ENCODE data around the gene AFP. TPM values are rescaled to one million over a fixed set of nuclear protein-coding genes. Genes with fewer than 3 reads are reported as not detected.

The AFP gene
- total and polyA plus RNA-seq, 5 donors from 2014 or later: not detected

- Histone ChIP-seq H3K4me3 (ENCODE audit: low read depth, low read length) (no peak overlapping the region), H3K4me1 (ENCODE audit: control insufficient read depth, insufficient read depth, low read length, poor library complexity, severe bottlenecking) (no peaks in the 10 kb centered on the region), H3K36me3 (ENCODE audit: control insufficient read depth, insufficient read depth, low read length) (no peaks in the 10 kb centered on the region), H3K9me3 (ENCODE audit: control insufficient read depth in 2 of 2, low read length in 2 of 2) (no peaks in the 10 kb centered on the region), H3K27me3 (ENCODE audit: control insufficient read depth, insufficient read depth, low read length) (no peaks in the 10 kb centered on the region), H3K27ac (ENCODE audit: insufficient read depth, low read length, poor library complexity, severe bottlenecking) (no peak overlapping the region)
- Mint-ChIP-seq H3K4me3 (no peak overlapping the region), H3K36me3 (no peaks in the 10 kb centered on the region), H3K27me3 (no peaks in the 10 kb centered on the region), H3K27ac (no peak overlapping the region), H3K9me3 (no peaks in the 10 kb centered on the region), H3K4me1 (no peaks in the 10 kb centered on the region)
- ATAC-seq (ENCODE audit: low read depth in 2 of 2) (no peak), DNase-seq (no peak)
Measured at GRCh38 chr4:73416423-73417087, 19.5 kb upstream of the AFP start.

GRCh38 chr4:73417342-73417741, 18.7 kb upstream of the AFP start:
- Histone ChIP-seq H3K4me3 (ENCODE audit: low read depth, low read length) (no peak overlapping the region), H3K9me3 (ENCODE audit: control insufficient read depth in 2 of 2, low read length in 2 of 2) (no peaks in the 10 kb centered on the region), H3K27ac (ENCODE audit: insufficient read depth, low read length, poor library complexity, severe bottlenecking) (no peak overlapping the region), H3K36me3 (ENCODE audit: control insufficient read depth, insufficient read depth, low read length) (no peaks in the 10 kb centered on the region), H3K27me3 (ENCODE audit: control insufficient read depth, insufficient read depth, low read length) (no peaks in the 10 kb centered on the region), H3K4me1 (ENCODE audit: control insufficient read depth, insufficient read depth, low read length, poor library complexity, severe bottlenecking) (no peaks in the 10 kb centered on the region)
- no peaks in the 10 kb centered on the region for H3K4me1 Mint-ChIP-seq
- H3K27me3 Mint-ChIP-seq: no peaks in the 10 kb centered on the region
- DNase-seq (no peak), ATAC-seq (ENCODE audit: low read depth in 2 of 2) (no peak)
- no peak overlapping the region for H3K27ac Mint-ChIP-seq
- H3K4me3 Mint-ChIP-seq: no peak overlapping the region
- no peaks in the 10 kb centered on the region for H3K36me3 Mint-ChIP-seq
- H3K9me3 Mint-ChIP-seq: no peaks in the 10 kb centered on the region

GRCh38 chr4:73417973-73418372, 18.0 kb upstream of the AFP start:
- H3K36me3 Mint-ChIP-seq: no peaks in the 10 kb centered on the region
- Histone ChIP-seq H3K9me3 (ENCODE audit: control insufficient read depth in 2 of 2, low read length in 2 of 2) (no peaks in the 10 kb centered on the region), H3K27me3 (ENCODE audit: control insufficient read depth, insufficient read depth, low read length) (no peaks in the 10 kb centered on the region), H3K36me3 (ENCODE audit: control insufficient read depth, insufficient read depth, low read length) (no peaks in the 10 kb centered on the region), H3K27ac (ENCODE audit: insufficient read depth, low read length, poor library complexity, severe bottlenecking) (no peak overlapping the region), H3K4me3 (ENCODE audit: low read depth, low read length) (no peak overlapping the region), H3K4me1 (ENCODE audit: control insufficient read depth, insufficient read depth, low read length, poor library complexity, severe bottlenecking) (no peaks in the 10 kb centered on the region)
- DNase-seq: no peak
- ATAC-seq (ENCODE audit: low read depth in 2 of 2): no peak
- no peak overlapping the region for H3K4me3 Mint-ChIP-seq
- H3K9me3 Mint-ChIP-seq: peaks cover 0 to 2% (median 0%) of the 10 kb centered on the region in 7 donors
- H3K27ac Mint-ChIP-seq: no peak overlapping the region
- no peaks in the 10 kb centered on the region for H3K27me3 Mint-ChIP-seq
- no peaks in the 10 kb centered on the region for H3K4me1 Mint-ChIP-seq

- H3K36me3 Mint-ChIP-seq: no peaks in the 10 kb centered on the region
Measured at GRCh38 chr4:73418677-73419076, 17.3 kb upstream of the AFP start.

GRCh38 chr4:73419106-73420038, 16.6 kb upstream of the AFP start:
- Histone ChIP-seq H3K4me3 (ENCODE audit: low read depth, low read length) (no peak overlapping the region), H3K9me3 (ENCODE audit: control insufficient read depth in 2 of 2, low read length in 2 of 2) (no peaks in the 10 kb centered on the region), H3K36me3 (ENCODE audit: control insufficient read depth, insufficient read depth, low read length) (no peaks in the 10 kb centered on the region), H3K27ac (ENCODE audit: insufficient read depth, low read length, poor library complexity, severe bottlenecking) (no peak overlapping the region), H3K4me1 (ENCODE audit: control insufficient read depth, insufficient read depth, low read length, poor library complexity, severe bottlenecking) (no peaks in the 10 kb centered on the region), H3K27me3 (ENCODE audit: control insufficient read depth, insufficient read depth, low read length) (no peaks in the 10 kb centered on the region)
- H3K27me3 Mint-ChIP-seq: no peaks in the 10 kb centered on the region
- ATAC-seq (ENCODE audit: low read depth in 2 of 2) (no peak), DNase-seq (no peak)
- peak overlapping the region in 1 of 4 donors; percentile 58 for H3K4me3 Mint-ChIP-seq
- no peaks in the 10 kb centered on the region for H3K36me3 Mint-ChIP-seq
- H3K4me1 Mint-ChIP-seq: no peaks in the 10 kb centered on the region
- no peak overlapping the region for H3K27ac Mint-ChIP-seq
- peaks cover 0 to 2% (median 0%) of the 10 kb centered on the region in 7 donors for H3K9me3 Mint-ChIP-seq

More at GRCh38 chr4:73418677-73419076, 17.3 kb upstream of the AFP start:
- H3K4me3 Mint-ChIP-seq: no peak overlapping the region
- H3K36me3 ChIP-seq (ENCODE audit: control insufficient read depth, insufficient read depth, low read length): no peaks in the 10 kb centered on the region
- no peaks in the 10 kb centered on the region for H3K27me3 ChIP-seq (ENCODE audit: control insufficient read depth, insufficient read depth, low read length)
- no peak overlapping the region for H3K4me3 ChIP-seq (ENCODE audit: low read depth, low read length)
- H3K4me1 Mint-ChIP-seq: no peaks in the 10 kb centered on the region
- H3K27ac Mint-ChIP-seq: no peak overlapping the region
- peaks cover 0 to 2% (median 0%) of the 10 kb centered on the region in 7 donors for H3K9me3 Mint-ChIP-seq
- no peak overlapping the region for H3K27ac ChIP-seq (ENCODE audit: insufficient read depth, low read length, poor library complexity, severe bottlenecking)
- H3K27me3 Mint-ChIP-seq: no peaks in the 10 kb centered on the region
- DNase-seq (no peak), ATAC-seq (ENCODE audit: low read depth in 2 of 2) (no peak)
- no peaks in the 10 kb centered on the region for H3K4me1 ChIP-seq (ENCODE audit: control insufficient read depth, insufficient read depth, low read length, poor library complexity, severe bottlenecking)
- no peaks in the 10 kb centered on the region for H3K9me3 ChIP-seq (ENCODE audit: control insufficient read depth in 2 of 2, low read length in 2 of 2)

- Mint-ChIP-seq H3K4me3 (no peak overlapping the region), H3K4me1 (no peaks in the 10 kb centered on the region), H3K27ac (no peak overlapping the region), H3K9me3 (peaks cover 0 to 2% (median 0%) of the 10 kb centered on the region in 7 donors), H3K27me3 (no peaks in the 10 kb centered on the region), H3K36me3 (no peaks in the 10 kb centered on the region)
- no peaks in the 10 kb centered on the region for H3K27me3 ChIP-seq (ENCODE audit: control insufficient read depth, insufficient read depth, low read length)
- H3K9me3 ChIP-seq (ENCODE audit: control insufficient read depth in 2 of 2, low read length in 2 of 2): no peaks in the 10 kb centered on the region
- H3K4me1 ChIP-seq (ENCODE audit: control insufficient read depth, insufficient read depth, low read length, poor library complexity, severe bottlenecking): no peaks in the 10 kb centered on the region
- H3K27ac ChIP-seq (ENCODE audit: insufficient read depth, low read length, poor library complexity, severe bottlenecking): no peak overlapping the region
- H3K4me3 ChIP-seq (ENCODE audit: low read depth, low read length): no peak overlapping the region
- ATAC-seq (ENCODE audit: low read depth in 2 of 2) (no peak), DNase-seq (no peak)
- H3K36me3 ChIP-seq (ENCODE audit: control insufficient read depth, insufficient read depth, low read length): no peaks in the 10 kb centered on the region
Measured at GRCh38 chr4:73420615-73421014, 15.4 kb upstream of the AFP start.

- no peak for DNase-seq
Measured at GRCh38 chr4:73421708-73422457, 14.1 kb upstream of the AFP start.

More at GRCh38 chr4:73421708-73422457, 14.1 kb upstream of the AFP start:
- Mint-ChIP-seq H3K27ac (no peak overlapping the region), H3K9me3 (peaks cover 0 to 2% (median 0%) of the 10 kb centered on the region in 7 donors), H3K36me3 (no peaks in the 10 kb centered on the region), H3K4me1 (no peaks in the 10 kb centered on the region), H3K4me3 (no peak overlapping the region), H3K27me3 (no peaks in the 10 kb centered on the region)
- H3K36me3 ChIP-seq (ENCODE audit: control insufficient read depth, insufficient read depth, low read length): no peaks in the 10 kb centered on the region
- no peak overlapping the region for H3K27ac ChIP-seq (ENCODE audit: insufficient read depth, low read length, poor library complexity, severe bottlenecking)
- no peaks in the 10 kb centered on the region for H3K9me3 ChIP-seq (ENCODE audit: control insufficient read depth in 2 of 2, low read length in 2 of 2)
- no peak overlapping the region for H3K4me3 ChIP-seq (ENCODE audit: low read depth, low read length)
- no peaks in the 10 kb centered on the region for H3K4me1 ChIP-seq (ENCODE audit: control insufficient read depth, insufficient read depth, low read length, poor library complexity, severe bottlenecking)
- H3K27me3 ChIP-seq (ENCODE audit: control insufficient read depth, insufficient read depth, low read length): no peaks in the 10 kb centered on the region
- no peak for ATAC-seq (ENCODE audit: low read depth in 2 of 2)
